Amniotic stem cell (primary cell): ENCODE data around the gene AGPAT3.

Experiments used
- DNase-seq: peaks from one replicate; lab custom pipeline; 2025; lab: John Stamatoyannopoulos, UW

The AGPAT3 gene

DNA sequence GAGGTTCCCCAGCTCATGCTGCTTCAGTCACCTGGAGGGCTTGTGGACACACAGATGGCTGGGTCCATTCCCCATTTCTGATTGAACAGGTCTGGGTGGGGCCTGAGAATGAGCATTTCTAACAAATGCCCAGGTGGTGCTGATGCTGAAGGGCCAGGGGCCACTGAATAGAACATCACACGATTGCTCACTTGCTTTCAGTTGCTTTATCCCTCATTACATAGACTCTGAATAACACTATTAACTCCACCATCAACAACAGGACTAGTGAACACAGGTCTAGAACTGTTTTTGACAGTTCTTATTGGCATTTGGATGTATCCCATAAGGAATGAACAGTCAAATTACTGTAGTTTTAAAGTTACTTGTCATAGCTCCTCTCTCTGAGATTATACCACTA is 159.2 kb downstream of the AGPAT3 start:
- no peak for DNase-seq

DNA sequence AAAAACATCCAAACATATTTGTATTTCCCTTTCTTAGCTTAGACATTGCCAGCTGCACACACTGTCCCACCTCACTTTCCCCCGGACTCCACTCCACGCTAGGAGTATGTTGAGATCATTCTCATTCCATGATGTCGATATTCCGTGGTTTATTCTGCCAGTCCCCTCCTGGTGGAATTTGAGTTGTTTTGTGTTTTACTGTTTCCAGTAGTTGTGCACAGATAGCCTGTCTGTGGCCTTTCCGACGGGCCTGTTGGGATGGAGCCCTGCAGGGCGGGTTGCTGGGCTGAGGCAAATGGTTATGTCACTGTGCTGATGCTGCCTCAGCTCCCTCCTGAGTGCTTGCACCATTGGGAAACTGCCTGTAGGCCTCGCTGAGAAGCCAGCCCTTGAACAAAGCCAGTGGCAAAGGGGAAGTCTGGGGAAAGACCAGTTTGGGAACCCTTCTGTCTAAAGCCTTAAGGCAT is 159.9 kb downstream of the AGPAT3 start:
- DNase-seq = no peak

DNA sequence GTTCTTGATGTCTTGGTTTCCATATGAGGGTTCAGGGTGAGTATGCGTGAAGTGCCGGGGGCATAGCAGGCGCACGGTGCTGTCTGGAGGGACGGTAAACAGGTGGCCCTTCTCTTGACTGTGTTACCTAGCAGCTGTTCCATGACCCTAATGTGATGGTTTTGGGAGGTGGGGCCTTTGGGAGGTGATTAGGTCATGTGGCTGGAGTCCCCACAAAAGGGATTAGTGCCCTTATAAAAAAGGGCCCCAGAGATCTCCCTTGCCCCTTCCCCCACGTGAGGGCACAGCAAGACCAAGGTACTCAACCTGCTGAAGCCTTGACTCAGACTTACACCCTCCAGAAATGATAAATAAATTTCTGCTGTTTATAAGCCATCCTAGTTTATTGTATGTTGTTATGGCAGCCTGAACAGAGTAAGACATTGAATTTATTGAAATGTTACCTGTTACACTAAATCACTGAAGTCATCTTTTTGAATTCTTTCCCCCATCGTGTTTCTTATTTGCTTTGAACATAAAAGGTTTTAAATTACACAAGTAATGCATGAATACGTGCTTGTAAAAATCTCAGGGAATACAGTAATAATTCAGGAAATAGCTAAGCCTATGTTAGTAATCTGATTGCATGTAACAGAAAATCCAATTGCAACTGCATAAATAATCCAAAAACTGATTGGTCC is 162.7 kb downstream of the AGPAT3 start:
- no peak for DNase-seq

DNA sequence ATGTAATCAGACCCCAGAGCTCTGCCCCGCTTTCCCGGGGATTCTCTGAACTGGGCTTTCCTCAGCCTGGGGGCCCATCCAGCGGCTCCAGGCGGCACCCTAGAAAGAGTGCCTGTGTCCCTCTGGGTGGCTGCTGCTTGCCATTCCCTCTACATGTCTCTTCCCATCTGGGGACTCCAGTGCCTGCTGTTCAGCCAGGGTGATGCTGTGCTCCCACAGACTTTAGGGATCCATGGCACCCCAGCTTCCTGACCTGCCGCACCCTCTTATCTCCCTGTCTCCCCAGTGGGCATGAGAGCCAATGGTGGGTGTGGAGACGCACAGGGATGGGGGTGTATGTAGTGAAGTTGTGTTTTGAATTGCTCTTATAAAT is 163.2 kb downstream of the AGPAT3 start:
- DNase-seq = no peak

DNA sequence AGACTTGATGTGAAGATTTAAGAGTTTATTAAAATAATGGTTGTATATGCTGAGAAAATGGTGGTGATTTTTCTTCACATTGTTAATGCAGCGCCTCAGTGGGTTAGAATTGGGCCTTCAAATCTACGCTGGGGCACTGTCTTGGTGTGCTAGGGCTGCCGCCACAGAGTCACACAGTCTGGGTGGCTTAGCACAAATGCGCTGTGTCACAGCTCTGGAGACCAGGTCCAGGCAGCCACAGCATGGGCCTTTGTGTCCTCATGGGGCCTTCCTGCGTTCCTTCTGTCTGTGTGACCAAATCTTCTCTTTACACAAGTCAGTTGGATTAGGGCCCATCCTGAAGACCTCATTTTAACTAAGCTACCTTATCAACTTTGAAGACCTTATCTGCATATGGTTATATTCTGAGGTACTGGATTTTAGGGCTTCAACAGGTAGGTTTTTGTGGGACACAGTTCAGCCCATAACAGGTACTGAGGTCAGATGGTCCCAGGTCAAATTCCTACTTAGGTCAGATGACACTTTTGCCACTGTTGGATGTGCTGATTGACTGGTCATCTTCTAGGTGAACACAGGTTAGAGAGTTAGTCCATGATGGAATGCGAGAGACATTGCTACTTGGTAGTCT is 164.6 kb downstream of the AGPAT3 start:
- no peak for DNase-seq

DNA sequence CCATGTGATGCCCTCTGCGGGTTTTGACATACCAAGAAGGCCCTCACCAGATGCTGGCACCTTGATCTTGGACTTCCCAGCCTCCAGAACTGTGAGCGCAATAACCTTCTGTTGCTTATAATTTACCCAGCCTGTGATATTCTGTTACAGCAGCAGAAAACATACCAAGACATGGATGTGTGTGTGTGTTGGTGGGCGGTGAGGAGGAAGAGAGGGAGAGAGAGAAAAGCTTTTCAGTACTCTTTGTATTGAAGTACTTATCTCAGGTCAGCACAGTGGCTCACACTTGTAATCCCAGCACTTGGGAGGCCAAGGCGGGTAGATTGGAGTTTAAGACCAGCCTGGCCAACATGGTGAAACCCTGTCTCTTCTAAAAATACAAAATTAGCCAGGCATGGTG is 170.2 kb downstream of the AGPAT3 start:
- no peak for DNase-seq
